Adrenal gland (tissue), 12 donors: ENCODE data around the gene MYO5B. TPM values are rescaled to one million over a fixed set of nuclear protein-coding genes. Genes with fewer than 3 reads are reported as not detected.

Experiments
- DNase-seq, 7 donors: peaks; one replicate each; pipeline ENCODE4 v3.0.0-alpha.2; 2019 to 2020
- H3K27ac ChIP-seq, 5 donors: fragments of 200-600 bp; sonication (generic) in 4 of 5; 1 replicate in 3 of 5; 2 replicates in 2 of 5; pipeline versions ENCODE4 v1.5.1 to v1.8.0; 2016 to 2020; ENCODE audit warnings: mild to moderate bottlenecking in 1 of 5
- H3K27me3 ChIP-seq: fragments of 200-600 bp; 2 replicates; pipeline ENCODE4 v1.8.0; 2021
- H3K36me3 ChIP-seq, 2 donors: fragments of 200-600 bp; replicated peaks in 1 of 2; 1 replicate in 1 of 2; 2 replicates in 1 of 2; pipeline versions ENCODE4 v1.5.1 to v1.8.0; 2018 to 2022
- H3K4me1 ChIP-seq, 2 donors: fragments of 200-600 bp; replicated peaks in 1 of 2; 1 replicate in 1 of 2; 2 replicates in 1 of 2; pipeline versions ENCODE4 v1.5.1 to v1.8.0; 2018 to 2021
- H3K4me3 ChIP-seq, 4 donors: fragments of 200-600 bp; sonication (generic) in 3 of 4; one replicate each; pipeline ENCODE4 v1.5.1; 2016 to 2018
- H3K9me3 ChIP-seq, 3 donors: fragments of 200-600 bp; sonication (generic) in 1 of 3; replicated peaks in 1 of 3; 1 replicate in 2 of 3; 2 replicates in 1 of 3; pipeline versions ENCODE4 v1.5.1 to v1.8.0; 2016 to 2021
- CTCF ChIP-seq, 6 experiments: fragments of 450-650 bp in 4 of 6; fragments of 200-600 bp in 2 of 6; sonication (generic) in 1 of 6; IDR thresholded peaks; 1 replicate in 5 of 6; 2 replicates in 1 of 6; pipeline versions ENCODE4 v1.5.1 to v1.8.0; 2016 to 2021; ENCODE audit warnings: antibody characterized with exemption in 6 of 6, mild to moderate bottlenecking in 2 of 6, moderate library complexity in 1 of 6
- POLR2A ChIP-seq, 2 donors: fragments of 450-650 bp; IDR thresholded peaks; one replicate each; pipeline ENCODE4 v1.6.1; 2017; ENCODE audit warnings: antibody characterized with exemption in 2 of 2, mild to moderate bottlenecking in 2 of 2, moderate library complexity in 1 of 2
- WGBS, 4 donors: extraction: QIAGEN DNeasy Blood & Tissue Kit in 2 of 4; methylation state at CpG; one replicate each; pipeline versions ENCODE4 v1.1.5 to v1.1.7; 2013 to 2017; 5-methylcytosine and 5-hydroxymethylcytosine counted together
- intact Hi-C, 2 donors: fragments of 100-400 bp; cut with DNase I; formaldehyde crosslinking; loops; one replicate each; pipeline versions ENCODE4 v1.14.1 to v1.15.0; 2022 to 2023
- polyA plus RNA-seq, 3 donors: library from polyadenylated mRNA; stranded (reverse); fragments of 200-250 nt in 2 of 3; fragments of 350-450 nt in 1 of 3; fragmentation: Illumina TruSeq in 1 of 3; extraction: RNeasy Lipid Tissue Mini Kit (QIAGEN cat#74804) in 1 of 3; gene quantifications; one replicate each; pipeline ENCODE4 v1.2.3, GENCODE V29; 2013 to 2014
- total RNA-seq, 9 donors: library from RNA; depleted of rRNA in 4 of 9; stranded (reverse); fragments of >200 nt in 4 of 9; fragments of 120-200 nt in 1 of 9; fragmentation: NEBNext Ultra II Directional in 1 of 9; extraction: Animal tissue kit (Norgen Biotek cat#: 25700) in 1 of 9; gene quantifications; one replicate each; pipeline versions ENCODE4 v1.1.0 to v1.2.4, GENCODE V29; 2013 to 2023
- donor health status: healthy with polysubstance abuse.
- donor health status: Bipolar disorder and iron deficiency.
- donor health status: DM: yes; HTN: yes; CAD: no.
- donor health status: DM: no; HTN: no; CAD: no.
- donor health status: DM: no; HTN: no; CAD: no.
- donor health status: DM: yes; HTN: yes; CAD: no.

MYO5B gene
- total and polyA plus RNA-seq, 12 donors = 0.61 to 9.3 (median 2.9) TPM

DNA sequence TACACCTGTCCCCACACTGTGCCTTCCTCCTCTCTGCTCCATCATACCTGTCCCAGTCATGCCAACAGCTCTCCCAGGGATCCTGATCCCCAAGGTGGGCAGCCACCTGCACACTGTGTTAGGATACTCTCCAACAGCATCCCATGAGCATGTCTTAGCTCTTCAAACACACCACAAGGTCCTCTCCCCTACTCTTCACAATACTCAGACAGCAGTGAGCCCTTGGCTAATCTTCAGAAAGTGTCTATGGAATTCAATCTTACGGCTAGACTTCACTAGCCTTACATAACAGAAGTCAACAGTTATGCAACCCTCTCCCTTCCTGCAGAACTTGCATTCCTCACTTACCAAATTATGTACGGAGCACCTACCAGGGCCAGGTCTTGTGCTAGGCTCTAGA lies 79.9 kb downstream of the MYO5B start:
- DNase-seq = no peak
- intact Hi-C loops = no loop called here
- H3K4me1 ChIP-seq = no peaks in the 10 kb centered on the region
- TF ChIP-seq POLR2A (IDR thresholded peaks at IDR 0.05) (no peak), CTCF (IDR thresholded peaks at IDR 0.05) (no peak)
- no peak overlapping the region for H3K4me3 ChIP-seq
- no peaks in the 10 kb centered on the region for H3K27me3 ChIP-seq
- no peaks in the 10 kb centered on the region for H3K36me3 ChIP-seq
- 42 to 64% (median 56%) methylated on average over 1 to 2 of the region's 2 CpGs for WGBS, 4 donors
- no peaks in the 10 kb centered on the region for H3K9me3 ChIP-seq
- H3K27ac ChIP-seq = no peak overlapping the region

DNA sequence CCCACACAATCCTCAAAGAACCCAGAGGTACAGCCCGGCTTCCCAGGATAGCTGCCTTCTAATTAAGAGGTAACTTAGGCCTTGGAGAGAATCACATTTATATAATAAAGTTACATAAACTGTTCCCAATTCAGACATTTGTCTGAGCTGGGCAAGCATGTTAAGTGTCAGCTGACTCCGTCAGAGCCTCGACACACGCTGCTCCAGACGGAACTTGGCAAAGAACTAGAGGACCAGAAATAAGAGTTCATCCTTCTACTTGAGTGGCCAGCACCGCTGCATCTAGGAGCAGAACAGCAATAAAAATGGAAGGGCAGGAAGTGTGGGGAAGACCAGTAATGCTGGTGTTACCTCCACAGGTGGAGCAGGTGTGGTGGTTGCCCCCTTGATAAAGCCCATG lies 80.5 kb downstream of the MYO5B start:
- Histone ChIP-seq H3K27me3 (no peaks in the 10 kb centered on the region), H3K4me3 (no peak overlapping the region), H3K36me3 (no peaks in the 10 kb centered on the region), H3K4me1 (no peaks in the 10 kb centered on the region), H3K27ac (no peak overlapping the region), H3K9me3 (no peaks in the 10 kb centered on the region)
- 72 to 87% (median 83%) methylated on average over 6 of the region's 6 CpGs for WGBS, 4 donors
- TF ChIP-seq POLR2A (IDR thresholded peaks at IDR 0.05) (no peak), CTCF (IDR thresholded peaks at IDR 0.05) (no peak)
- intact Hi-C loops = no loop called here
- DNase-seq = no peak

- WGBS, 4 donors = 53 to 61% (median 57%) methylated on average over 2 of the region's 2 CpGs
- Histone ChIP-seq H3K27ac (no peak overlapping the region), H3K4me3 (no peak overlapping the region), H3K27me3 (no peaks in the 10 kb centered on the region), H3K4me1 (no peaks in the 10 kb centered on the region), H3K36me3 (no peaks in the 10 kb centered on the region), H3K9me3 (no peaks in the 10 kb centered on the region)
- no peak for DNase-seq
- no peak for TF ChIP-seq POLR2A (IDR thresholded peaks at IDR 0.05)
- no peak for TF ChIP-seq CTCF (IDR thresholded peaks at IDR 0.05)
- intact Hi-C loops = no loop called here
Observed at GRCh38 chr18:50113726-50114125, 81.2 kb downstream of the MYO5B start.

DNA sequence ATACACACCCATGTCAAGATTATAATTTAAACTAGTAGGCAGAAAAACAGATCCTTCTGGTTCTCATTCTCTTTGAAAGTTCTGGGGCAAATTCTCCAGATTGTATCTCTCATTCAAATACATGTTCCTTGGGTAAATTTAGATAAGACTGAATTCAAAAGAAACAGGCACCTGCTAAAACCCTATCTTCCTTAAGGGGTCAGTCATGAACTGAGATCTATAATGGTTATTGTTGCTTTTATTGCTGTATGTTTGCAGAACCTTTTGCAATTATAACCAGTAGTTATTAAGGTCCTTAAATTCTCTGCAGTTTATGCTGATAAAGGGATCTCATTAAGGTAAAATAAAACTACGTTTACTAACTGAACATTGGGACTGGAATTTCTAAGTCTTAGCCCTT lies 83.5 kb downstream of the MYO5B start:
- Histone ChIP-seq H3K4me1 (no peaks in the 10 kb centered on the region), H3K4me3 (no peak overlapping the region), H3K9me3 (no peaks in the 10 kb centered on the region), H3K27me3 (no peaks in the 10 kb centered on the region), H3K36me3 (no peaks in the 10 kb centered on the region), H3K27ac (no peak overlapping the region)
- DNase-seq = no peak
- intact Hi-C loops = no loop called here
- no peak for TF ChIP-seq POLR2A (IDR thresholded peaks at IDR 0.05)
- no peak for TF ChIP-seq CTCF (IDR thresholded peaks at IDR 0.05)
- WGBS, 4 donors = 42 to 63% (median 53%) methylated on average over 1 of the region's 1 CpG
